ENCODE measurements around the gene ACAP3.

Gene ACAP3

DNA sequence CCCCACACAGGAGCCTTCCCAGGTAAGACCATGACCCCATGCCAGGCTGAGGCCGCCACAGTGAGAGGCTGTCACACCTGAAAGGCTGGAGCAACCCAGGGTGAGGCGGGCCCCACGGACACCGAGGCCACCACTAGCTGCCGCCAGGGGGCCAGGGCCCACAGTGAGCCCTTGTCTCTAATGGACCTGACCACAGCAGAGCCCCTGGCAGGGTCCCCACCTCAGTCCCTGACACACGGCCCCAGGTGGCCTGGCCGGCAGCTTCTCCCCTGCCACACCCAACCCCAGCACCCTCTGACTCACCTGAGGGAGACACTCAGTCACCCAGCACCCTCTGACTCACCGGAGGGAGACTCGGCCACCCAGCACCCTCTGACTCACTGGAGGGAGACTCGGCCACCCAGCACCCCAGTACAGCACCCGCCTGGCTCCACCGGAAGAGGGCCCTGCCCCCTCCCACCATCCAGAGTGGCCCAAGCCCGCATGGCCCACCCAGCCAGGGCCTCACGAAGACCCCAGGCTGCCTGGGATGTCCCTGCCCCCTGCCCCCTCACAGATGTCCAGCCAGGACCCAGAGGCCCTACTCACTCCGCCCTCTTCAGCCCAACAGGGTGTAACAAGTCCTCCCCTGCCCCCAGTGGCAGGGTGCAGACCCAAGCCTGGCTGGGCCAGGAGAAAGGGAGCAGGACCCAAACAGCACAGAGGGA, 37.1 kb upstream of the ACAP3 start:
- in situ Hi-C loops (cut with MboI; ENCODE audit: low sequenced_read_pairs) = no loop called here

DNA sequence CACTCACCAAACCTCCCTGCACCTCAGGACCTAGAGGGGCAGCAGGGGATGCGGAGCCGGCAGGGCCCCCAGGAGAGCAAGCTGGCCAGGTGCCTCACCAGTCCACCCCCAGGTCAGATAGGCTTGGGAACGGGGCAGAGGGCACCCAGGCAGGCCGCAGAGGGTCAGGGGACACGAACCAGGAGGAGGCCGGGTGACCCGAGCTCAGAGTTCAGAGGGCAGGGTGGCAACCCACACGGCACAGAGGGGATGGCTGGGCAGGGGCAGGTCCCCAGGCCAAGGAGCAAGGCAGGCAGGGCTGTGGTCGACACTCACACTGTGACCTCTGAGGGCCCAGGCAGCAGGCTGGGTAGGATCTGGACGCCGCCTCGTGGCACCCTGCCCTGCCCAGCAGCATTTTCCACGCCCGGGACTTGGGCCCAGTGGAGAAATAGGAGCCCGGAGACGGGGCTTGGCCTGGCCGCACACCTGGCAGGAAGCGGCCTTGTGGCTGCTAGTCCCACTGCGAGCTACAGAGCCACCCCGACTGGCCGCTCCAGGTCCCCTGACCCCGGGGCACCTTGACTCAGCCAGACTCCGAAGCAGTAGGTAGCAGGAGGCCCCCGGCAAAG, 36.2 kb upstream of the ACAP3 start:
- in situ Hi-C loops (cut with MboI; ENCODE audit: low sequenced_read_pairs) = no loop called here

DNA sequence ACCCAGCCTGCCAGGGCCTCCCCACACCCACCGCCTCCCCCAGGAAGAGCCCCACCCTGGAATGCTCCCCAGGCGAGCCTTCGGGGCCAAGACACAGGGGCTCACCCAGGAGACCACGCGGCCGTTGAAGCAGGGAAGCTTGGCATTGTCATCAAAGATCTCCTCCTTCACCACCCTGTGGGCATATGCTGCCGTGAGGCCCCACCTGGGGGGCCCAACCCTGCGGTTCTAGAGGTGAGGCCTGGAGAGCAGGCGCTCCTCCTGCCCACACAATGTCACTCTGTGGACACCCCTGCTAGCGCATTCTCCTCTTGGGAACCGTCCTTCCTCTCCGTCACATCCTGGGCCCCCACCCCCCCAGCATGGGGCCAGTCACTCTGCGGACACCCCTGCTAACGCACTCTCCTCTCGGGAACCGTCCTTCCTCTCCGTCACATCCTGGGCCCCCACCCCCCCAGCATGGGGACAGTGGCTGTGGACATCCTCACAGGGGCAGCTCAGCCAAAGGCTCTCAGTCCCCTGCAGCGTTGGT, 34.9 kb upstream of the ACAP3 start:
- in situ Hi-C loops (cut with MboI; ENCODE audit: low sequenced_read_pairs) = no loop called here

DNA sequence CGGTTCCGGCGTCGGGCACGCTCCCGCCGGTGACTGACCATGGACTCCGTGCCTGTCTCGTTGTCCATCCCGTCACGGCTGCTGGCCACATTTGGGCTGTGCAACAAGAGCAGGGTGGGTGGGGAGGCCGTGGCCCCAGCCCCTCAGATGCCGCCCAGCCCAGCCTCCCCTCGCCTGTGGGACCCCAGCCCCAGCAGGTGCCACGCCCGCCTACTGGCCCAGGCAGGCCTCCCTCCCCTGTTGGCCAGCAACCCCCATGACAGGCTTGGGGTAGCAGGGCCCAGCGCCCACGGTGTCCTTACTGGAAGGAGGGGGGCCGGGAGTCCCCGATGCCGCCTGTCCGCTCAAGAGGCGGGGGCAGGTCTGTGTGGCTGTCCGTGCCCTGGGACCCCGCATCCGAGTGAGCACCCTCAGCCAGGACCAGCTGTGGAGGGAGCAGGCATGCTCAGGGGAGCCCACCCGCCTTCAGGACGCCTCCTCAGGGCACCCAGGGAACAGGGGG, 34.4 kb upstream of the ACAP3 start:
- in situ Hi-C loops (cut with MboI; ENCODE audit: low sequenced_read_pairs) = no loop called here

DNA sequence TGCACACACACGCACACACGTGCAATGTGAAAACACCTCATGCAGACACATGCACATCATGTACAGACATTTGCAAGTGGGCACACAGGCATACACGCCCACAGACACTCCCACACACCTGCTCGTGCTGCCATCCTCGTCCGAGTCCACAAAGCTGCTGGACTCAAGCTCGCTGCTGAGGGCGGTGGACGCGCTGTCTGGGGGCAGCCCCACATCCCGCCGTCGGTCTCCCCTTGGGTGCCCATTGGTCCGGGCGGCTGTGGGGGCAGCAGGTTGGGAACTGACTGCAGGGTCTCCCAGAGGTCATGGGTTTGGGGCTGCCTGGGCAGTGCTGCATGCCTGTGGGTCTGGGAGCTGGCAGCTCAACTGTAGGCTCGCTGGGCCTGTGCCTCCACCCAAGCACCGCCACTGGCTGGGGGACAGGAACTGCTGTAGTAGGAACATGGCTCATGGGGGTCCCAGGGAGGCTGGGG, 33.9 kb upstream of the ACAP3 start:
- in situ Hi-C loops (cut with MboI; ENCODE audit: low sequenced_read_pairs) = no loop called here

DNA sequence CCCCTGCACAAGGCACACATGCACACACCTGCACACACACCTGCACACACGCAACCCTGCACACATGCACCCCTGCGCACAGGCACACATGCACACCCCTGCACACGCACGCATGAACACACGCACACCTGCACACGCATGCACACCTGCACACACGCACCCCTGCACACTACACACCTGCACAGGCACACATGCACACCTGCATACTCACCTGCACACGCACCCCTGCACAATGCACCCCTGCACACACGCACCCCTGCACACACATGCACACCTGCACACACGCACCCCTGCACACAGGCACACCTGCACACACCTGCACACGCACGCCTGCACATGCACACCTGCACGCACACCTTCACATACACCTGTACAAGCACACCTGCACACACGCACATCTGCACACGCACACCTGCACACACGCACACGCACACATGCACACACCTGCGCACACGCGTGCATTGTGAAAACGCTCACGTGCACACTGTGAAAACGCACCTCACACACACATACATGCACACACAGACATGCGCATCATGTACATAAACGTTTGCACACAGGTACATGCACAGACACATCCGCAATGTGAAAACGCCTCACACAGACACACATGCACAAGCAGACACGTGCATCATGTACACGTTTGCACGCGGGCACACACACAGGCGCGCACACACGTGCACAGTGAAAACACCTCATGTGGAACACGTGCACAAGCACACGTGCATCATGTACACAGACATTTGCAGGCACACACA, 33.2 kb upstream of the ACAP3 start:
- in situ Hi-C loops (cut with MboI; ENCODE audit: low sequenced_read_pairs) = no loop called here

DNA sequence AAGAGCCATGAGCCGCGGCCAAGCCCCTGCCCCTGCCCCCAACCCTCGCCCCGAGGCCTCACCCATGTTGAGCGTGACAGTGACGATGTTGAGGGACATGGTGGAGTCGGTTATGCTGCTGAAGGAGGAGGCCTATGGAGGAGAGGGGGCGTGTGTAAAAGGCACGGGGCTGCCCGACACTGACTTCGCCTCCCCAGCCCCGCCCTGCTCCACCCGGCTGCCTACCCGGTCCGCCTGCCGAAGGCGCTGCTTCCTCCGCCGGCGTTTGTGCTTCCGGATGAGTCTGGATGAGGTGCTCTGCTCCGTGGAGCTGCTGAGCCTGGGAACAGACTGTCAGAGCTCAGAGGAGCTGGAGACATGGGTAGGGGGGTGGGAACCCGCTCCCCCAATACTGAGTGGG, 32.5 kb upstream of the ACAP3 start:
- in situ Hi-C loops (cut with MboI; ENCODE audit: low sequenced_read_pairs) = no loop called here

DNA sequence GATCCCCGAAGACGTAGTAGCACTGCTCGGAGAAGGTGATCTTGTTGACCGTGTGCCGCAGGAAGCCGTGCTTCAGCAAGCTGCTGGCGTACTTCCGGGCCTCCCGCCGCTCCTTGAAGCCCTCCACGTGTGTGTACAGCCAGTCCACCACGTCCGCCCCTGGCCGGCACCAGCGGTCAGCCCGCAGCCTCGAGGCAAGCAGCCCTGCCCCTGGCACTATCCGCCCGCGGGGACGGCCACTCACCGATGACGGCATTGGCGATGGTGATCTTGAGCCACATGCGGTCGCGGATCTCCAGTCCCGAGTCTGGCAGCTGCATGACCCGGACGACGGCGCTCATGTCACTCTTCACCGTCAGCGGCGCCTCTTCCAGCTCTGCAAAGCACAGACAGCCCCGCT, 30.5 kb upstream of the ACAP3 start:
- in situ Hi-C loops (cut with MboI; ENCODE audit: low sequenced_read_pairs) = no loop called here

DNA sequence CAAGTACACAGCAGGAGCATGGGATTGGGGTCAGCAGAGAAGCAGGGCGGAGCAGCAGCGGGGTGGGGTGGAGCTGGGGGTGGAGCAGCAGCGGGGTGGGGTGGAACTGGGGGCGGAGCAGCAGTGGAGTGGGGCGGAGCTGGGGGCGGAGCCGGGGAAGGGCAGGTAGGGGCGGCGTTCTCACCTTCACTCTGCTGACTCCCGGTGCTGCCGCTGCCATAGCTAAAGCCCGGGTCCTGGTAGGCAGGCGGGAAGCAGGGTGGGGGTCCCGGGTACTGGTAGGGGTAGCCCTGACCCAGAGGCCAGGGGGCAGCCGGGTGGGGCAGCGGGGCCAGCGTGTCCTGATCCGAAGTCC, 30.0 kb upstream of the ACAP3 start:
- in situ Hi-C loops (cut with MboI; ENCODE audit: low sequenced_read_pairs) = no loop called here

DNA sequence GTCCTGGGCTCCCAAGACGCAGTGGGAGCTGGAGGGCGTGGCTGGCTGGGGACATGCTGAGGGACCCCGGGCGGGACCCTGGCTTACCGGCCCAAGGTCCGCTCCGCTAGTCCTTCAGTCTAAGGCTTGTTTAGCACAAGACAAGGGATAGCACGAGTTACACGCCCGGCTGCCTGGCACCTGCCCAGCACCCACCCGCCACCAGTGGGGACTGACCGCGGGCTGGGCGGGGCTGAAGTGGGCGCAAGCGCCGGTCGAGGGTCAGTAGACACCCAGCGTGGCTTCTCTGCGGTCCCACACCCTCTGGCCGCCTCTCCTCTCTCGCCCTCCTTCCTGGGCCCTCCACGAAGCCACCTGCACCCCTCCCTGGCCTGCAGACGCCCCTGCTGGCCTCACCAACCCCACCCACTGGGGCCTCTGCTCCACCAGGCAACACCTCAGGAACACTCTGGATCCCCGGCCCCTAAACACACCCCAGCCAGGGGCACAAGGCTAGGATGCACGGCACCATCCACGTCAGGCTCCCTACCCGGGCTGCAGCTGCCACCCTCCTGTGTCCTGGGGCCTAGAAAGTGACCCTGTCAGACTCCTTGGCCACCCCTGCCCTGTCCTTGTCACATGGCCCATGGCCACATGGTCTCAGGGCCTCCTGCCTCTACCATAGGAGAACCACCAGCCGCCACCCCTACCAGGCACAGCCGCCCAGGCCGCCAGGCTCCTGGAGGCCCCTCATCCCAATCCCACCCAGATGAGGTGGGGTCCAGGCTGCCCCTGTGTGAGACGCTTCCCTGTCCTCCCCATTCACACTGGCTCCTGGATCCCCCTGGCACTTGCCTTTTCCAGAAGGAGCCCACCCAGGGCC, 29.4 kb upstream of the ACAP3 start:
- in situ Hi-C loops (cut with MboI; ENCODE audit: low sequenced_read_pairs) = no loop called here

DNA sequence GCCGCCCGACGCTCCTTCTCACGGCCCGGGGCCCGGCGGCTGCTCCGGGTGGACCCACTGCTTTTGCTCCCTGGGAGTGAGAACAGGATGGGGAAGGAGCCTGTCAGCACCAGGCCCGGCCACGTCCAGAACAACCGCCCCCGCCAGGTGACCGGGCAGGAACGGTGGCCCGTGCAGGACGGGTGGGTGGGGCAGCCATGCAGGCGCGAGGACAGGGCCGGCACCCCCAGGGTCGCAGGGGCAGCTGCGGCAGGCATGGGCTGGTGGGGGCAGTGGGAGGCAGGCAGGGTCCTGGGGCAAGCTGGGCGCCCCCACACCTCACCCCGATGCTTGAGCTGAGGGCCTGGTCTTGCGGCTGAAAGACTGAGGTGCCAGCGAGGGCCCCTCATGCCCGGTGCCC, 28.7 kb upstream of the ACAP3 start:
- in situ Hi-C loops (cut with MboI; ENCODE audit: low sequenced_read_pairs) = no loop called here

DNA sequence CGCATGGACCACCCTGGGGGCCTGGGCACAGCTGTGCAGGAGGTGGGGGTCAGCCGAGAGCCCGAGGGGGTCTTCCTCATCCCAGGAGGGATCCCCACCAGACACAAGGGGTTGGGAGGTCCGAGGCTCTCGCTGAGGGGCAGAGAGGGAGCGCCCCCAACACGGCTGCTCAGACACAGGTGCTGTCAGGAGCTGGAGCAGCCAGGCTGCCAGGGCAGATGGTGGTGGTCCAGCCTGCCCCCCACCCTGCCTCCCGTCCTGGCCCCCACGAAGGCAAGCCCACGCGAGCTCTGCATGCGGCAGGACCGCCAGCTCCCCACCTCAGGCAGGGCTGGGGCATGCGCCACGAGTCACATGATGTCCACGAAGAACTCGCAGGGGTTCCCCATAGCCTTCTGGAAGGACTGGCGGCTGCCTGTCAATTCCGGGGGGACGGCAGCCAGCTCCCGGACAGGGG, 28.1 kb upstream of the ACAP3 start:
- in situ Hi-C loops (cut with MboI; ENCODE audit: low sequenced_read_pairs) = no loop called here

DNA sequence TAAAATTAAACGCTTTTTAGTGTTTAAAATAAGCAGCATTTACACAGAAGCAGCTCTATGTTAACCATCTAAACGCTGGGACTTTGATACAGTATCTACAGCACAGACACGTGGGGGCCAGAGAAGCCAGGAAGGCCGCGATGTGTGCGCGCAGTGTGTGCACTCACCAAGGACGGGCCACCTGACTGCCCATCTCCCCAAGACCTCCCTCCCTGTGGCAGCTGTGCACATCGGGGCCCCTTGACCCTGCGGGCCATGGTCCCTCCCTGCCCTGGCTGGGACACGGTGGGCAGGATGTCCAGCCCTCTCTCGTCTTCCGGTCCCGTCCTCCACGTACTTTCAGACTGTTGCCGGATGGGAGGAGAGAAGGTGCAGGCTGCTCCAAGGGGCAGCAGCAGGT, 27.6 kb upstream of the ACAP3 start:
- in situ Hi-C loops (cut with MboI; ENCODE audit: low sequenced_read_pairs) = no loop called here

DNA sequence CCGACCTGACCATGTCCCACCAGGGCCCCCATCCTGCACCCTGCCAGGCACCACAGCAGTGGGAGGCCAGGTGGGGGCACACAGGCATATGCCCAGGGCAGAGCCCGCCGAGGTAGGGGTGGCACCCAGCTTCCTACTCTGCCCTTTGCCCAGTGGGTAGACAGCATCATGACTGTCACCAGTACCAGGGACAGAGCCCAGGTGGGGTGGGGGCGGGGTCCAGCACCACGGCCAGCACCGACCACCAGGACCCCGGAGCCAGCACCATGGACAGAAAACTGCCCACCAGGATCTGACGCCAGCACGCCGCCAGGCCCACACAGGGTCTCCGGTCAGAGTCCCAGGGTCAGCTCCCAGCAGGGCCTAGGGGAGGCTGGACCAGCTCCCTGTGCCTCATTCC, 27.1 kb upstream of the ACAP3 start:
- in situ Hi-C loops (cut with MboI; ENCODE audit: low sequenced_read_pairs) = no loop called here

DNA sequence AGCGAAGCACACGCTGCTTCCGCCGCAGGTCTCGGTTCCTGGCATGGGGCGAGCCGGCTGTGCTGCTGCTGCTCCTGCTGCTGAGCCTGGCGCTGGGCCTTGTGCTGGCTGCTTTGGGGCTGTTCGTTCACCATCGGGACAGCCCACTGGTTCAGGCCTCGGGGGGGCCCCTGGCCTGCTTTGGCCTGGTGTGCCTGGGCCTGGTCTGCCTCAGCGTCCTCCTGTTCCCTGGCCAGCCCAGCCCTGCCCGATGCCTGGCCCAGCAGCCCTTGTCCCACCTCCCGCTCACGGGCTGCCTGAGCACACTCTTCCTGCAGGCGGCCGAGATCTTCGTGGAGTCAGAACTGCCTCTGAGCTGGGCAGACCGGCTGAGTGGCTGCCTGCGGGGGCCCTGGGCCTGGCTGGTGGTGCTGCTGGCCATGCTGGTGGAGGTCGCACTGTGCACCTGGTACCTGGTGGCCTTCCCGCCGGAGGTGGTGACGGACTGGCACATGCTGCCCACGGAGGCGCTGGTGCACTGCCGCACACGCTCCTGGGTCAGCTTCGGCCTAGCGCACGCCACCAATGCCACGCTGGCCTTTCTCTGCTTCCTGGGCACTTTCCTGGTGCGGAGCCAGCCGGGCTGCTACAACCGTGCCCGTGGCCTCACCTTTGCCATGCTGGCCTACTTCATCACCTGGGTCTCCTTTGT, 26.0 kb upstream of the ACAP3 start:
- in situ Hi-C loops (cut with MboI; ENCODE audit: low sequenced_read_pairs) = no loop called here

DNA sequence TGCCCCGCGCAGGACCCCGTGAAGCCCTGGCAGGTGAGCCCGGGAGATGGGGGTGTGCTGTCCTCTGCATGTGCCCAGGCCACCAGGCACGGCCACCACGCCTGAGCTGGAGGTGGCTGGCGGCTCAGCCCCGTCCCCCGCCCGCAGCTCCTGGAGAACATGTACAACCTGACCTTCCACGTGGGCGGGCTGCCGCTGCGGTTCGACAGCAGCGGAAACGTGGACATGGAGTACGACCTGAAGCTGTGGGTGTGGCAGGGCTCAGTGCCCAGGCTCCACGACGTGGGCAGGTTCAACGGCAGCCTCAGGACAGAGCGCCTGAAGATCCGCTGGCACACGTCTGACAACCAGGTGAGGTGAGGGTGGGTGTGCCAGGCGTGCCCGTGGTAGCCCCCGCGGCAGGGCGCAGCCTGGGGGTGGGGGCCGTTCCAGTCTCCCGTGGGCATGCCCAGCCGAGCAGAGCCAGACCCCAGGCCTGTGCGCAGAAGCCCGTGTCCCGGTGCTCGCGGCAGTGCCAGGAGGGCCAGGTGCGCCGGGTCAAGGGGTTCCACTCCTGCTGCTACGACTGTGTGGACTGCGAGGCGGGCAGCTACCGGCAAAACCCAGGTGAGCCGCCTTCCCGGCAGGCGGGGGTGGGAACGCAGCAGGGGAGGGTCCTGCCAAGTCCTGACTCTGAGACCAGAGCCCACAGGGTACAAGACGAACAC, 25.2 kb upstream of the ACAP3 start:
- in situ Hi-C loops (cut with MboI; ENCODE audit: low sequenced_read_pairs) = no loop called here

DNA sequence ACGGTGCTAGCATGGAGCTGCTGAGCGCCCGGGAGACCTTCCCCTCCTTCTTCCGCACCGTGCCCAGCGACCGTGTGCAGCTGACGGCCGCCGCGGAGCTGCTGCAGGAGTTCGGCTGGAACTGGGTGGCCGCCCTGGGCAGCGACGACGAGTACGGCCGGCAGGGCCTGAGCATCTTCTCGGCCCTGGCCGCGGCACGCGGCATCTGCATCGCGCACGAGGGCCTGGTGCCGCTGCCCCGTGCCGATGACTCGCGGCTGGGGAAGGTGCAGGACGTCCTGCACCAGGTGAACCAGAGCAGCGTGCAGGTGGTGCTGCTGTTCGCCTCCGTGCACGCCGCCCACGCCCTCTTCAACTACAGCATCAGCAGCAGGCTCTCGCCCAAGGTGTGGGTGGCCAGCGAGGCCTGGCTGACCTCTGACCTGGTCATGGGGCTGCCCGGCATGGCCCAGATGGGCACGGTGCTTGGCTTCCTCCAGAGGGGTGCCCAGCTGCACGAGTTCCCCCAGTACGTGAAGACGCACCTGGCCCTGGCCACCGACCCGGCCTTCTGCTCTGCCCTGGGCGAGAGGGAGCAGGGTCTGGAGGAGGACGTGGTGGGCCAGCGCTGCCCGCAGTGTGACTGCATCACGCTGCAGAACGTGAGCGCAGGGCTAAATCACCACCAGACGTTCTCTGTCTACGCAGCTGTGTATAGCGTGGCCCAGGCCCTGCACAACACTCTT, 24.5 kb upstream of the ACAP3 start:
- in situ Hi-C loops (cut with MboI; ENCODE audit: low sequenced_read_pairs) = no loop called here

DNA sequence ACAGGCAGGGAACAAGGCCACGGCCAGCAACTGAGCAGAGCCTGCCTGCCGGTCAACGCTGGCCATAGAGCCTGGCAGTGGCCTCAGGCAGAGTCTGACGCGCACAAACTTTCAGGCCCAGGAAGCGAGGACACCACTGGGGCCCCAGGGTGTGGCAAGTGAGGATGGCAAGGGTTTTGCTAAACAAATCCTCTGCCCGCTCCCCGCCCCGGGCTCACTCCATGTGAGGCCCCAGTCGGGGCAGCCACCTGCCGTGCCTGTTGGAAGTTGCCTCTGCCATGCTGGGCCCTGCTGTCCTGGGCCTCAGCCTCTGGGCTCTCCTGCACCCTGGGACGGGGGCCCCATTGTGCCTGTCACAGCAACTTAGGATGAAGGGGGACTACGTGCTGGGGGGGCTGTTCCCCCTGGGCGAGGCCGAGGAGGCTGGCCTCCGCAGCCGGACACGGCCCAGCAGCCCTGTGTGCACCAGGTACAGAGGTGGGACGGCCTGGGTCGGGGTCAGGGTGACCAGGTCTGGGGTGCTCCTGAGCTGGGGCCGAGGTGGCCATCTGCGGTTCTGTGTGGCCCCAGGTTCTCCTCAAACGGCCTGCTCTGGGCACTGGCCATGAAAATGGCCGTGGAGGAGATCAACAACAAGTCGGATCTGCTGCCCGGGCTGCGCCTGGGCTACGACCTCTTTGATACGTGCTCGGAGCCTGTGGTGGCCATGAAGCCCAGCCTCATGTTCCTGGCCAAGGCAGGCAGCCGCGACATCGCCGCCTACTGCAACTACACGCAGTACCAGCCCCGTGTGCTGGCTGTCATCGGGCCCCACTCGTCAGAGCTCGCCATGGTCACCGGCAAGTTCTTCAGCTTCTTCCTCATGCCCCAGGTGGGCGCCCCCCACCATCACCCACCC, 23.6 kb upstream of the ACAP3 start, which contains the start of gene TAS1R3:
Gene TAS1R3, plus strand, starts transcription at position 213 of the 898 bp plus-strand sequence. Its CDS starts 66 bp downstream, at position 279.
- in situ Hi-C loops (cut with MboI; ENCODE audit: low sequenced_read_pairs) = no loop called here
